Islet of Langerhans (tissue), 1 donor: ENCODE data around the gene FGF8.

Experiments used
- FAIRE-seq: peaks from one replicate; lab custom pipeline; 2011; peaks lifted over from hg19 to GRCh38; lab: Jason Lieb, UNC

FGF8 gene

DNA sequence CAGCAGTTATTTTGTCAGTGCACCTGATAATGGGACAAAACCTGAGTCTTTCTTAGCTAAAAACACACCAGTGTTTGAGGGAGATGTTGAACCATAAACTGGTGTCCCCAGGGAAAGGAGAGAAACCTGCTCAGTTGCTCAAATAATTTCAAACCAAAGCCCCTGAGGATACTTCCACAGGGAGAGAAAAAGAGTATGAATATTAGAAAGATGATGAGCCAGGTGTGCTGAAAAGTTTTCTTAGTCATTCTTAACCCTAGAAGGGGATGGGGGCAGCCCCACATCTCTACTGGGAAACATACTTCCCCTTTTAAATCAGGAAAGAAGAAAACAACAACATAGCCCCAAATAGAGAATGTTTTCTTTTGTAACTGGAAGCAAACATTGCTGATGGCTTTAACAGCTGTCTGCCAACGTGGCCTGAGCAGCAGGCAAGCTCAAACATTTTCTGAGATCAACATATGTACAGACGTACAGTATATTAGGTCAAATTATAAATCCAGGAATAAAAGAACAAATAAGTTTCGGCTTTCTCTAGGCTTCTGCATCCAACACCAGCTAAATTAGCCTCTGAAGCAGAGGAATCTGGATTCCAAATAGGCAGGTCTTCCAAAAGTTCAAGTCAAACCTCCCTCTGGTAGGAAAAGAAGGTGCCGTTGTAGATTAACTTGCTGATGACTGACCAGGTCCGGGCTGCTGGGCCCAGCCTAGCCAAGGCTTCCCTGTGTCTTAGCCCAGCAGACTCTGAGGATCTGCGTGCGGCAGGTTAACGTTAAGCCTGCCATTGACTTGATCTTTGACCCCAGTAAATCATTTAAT lies 50.4 kb downstream of the FGF8 start:
- FAIRE-seq = no peak

DNA sequence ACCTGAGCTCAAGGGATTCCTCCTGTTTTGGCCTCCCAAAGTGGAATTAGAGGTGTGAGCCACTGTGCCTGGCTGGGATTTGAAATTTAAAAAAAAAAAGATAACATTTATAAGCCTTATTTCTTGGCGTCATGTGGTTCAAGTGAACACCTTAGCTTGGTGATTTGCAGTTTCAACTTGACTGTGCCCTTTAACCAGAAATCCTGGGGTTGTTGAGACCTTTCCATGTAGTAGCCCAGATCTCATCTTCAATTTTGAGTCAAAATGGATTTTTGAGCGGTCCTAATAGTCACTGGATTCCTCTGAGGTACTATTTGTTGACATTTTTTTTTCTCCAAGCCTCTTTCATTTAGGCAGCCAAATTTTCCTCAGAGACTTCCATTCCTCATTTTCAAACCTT lies 51.5 kb downstream of the FGF8 start:
- no peak for FAIRE-seq

DNA sequence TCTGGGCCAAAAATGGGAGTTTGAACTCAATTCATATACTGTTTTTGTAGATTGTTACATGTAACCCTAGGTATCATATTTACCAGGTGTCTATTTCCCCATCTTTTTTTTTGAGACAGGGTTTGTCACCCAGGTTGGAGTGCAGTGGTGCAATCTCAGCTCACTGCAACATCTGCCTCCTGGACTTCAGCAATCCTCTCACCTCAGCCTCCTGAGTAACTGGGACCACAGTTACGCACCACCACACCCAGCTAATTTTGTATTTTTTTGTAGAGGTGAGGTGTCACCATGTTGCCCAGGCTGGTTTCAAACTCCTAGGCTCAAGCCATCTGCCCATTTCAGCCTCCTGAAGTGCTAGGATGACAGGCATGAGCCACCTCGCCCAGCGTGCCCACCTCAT lies 52.7 kb downstream of the FGF8 start:
- no peak for FAIRE-seq

DNA sequence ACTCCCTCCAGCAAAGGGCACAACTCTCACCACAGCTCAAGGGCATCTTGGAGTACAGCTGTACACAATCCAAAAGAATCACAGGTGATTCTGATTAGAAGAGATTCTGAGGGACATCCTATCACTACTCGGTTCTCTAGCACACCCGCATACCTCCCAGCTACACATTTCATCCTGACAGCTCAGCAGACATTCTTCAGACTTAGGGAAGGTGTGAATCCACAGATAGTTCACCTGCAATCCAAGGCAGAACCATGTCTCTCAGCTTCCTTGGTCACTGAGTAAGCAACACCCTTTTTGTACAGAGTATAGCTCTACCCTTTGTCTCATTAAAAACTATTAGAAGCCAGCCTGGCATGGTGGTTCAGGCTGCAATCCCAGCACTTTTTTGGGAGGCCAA lies 54.1 kb downstream of the FGF8 start:
- no peak for FAIRE-seq

GRCh38 chr10:101720606-101721230 lies 55.2 kb downstream of the FGF8 start:
- no peak for FAIRE-seq
